GM21528 (cell line): ENCODE measurements around the gene SHISA2.

Experiments
- ATAC-seq: cut with Tn5 transposase; IDR thresholded peaks from one replicate; pipeline ENCODE4 v1.9.1; 2021; ENCODE audit warnings: mild to moderate bottlenecking, moderate library complexity; ENCODE audit not compliant: unreplicated experiment, low FRiP score

The SHISA2 gene

GRCh38 chr13:26019881-26020870 lies 31.6 kb downstream of the SHISA2 start:
- ATAC-seq, result no peak

GRCh38 chr13:26019251-26019650 lies 32.6 kb downstream of the SHISA2 start:
- ATAC-seq, result no peak

GRCh38 chr13:26017932-26018665 lies 33.7 kb downstream of the SHISA2 start:
- ATAC-seq, result no peak

- ATAC-seq, result no peak
Measured at GRCh38 chr13:26017196-26017921, 34.5 kb downstream of the SHISA2 start.

GRCh38 chr13:26016189-26016588 lies 35.6 kb downstream of the SHISA2 start:
- ATAC-seq, result no peak

- ATAC-seq, result no peak
Measured at GRCh38 chr13:26015271-26016125, 36.3 kb downstream of the SHISA2 start.

GRCh38 chr13:26012995-26013394 lies 38.8 kb downstream of the SHISA2 start:
- ATAC-seq, result no peak

GRCh38 chr13:26011996-26012821 lies 39.6 kb downstream of the SHISA2 start:
- ATAC-seq, result no peak

GRCh38 chr13:26011208-26011573 lies 40.6 kb downstream of the SHISA2 start:
- no peak for ATAC-seq

GRCh38 chr13:26010487-26011207 lies 41.2 kb downstream of the SHISA2 start:
- no peak for ATAC-seq

- ATAC-seq, result no peak
Measured at GRCh38 chr13:26007261-26008125, 44.3 kb downstream of the SHISA2 start.
